Tongue (tissue), 2 donors: Measurements from ENCODE around the gene BMP4. TPM values are rescaled to one million over a fixed set of nuclear protein-coding genes. Genes with fewer than 3 reads are reported as not detected.
"Not testable (repeated sequence)": the region's sequence is repeated elsewhere in the genome, so short reads cannot be mapped to it uniquely, and the experiment has no call there.

Source experiments
- DNase-seq: peaks from one replicate; pipeline ENCODE4 v3.0.0-alpha.2; 2015
- total RNA-seq: library from RNA; depleted of rRNA; stranded (reverse); fragments of >200 nt; gene quantifications from one replicate; pipeline ENCODE4 v1.2.3, GENCODE V29; 2014

The BMP4 gene
- total RNA-seq: 15.3 TPM

GRCh38 chr14:53956427-53957201, at the start of gene BMP4:
BMP4 (minus strand) TSS chr14:53956825; CDS start chr14:53952222, 4,603 bp downstream.
- DNase-seq: peak; percentile 80

GRCh38 chr14:54003064-54003463, 46.4 kb upstream of the BMP4 start:
- no peak for DNase-seq

- no peak for DNase-seq
Measured at GRCh38 chr14:54002653-54003052, 46.0 kb upstream of the BMP4 start.

GRCh38 chr14:54001189-54001878, 44.7 kb upstream of the BMP4 start:
- no peak for DNase-seq

- DNase-seq: no peak
Measured at GRCh38 chr14:54000341-54000811, 43.8 kb upstream of the BMP4 start.

- DNase-seq: no peak
Measured at GRCh38 chr14:53999061-53999488, 42.5 kb upstream of the BMP4 start.

- DNase-seq: no peak
Measured at GRCh38 chr14:53996041-53996440, 39.4 kb upstream of the BMP4 start.

GRCh38 chr14:53993920-53994607, 37.4 kb upstream of the BMP4 start:
- peak; percentile 9 for DNase-seq

- no peak for DNase-seq
Measured at GRCh38 chr14:53990978-53991377, 34.4 kb upstream of the BMP4 start.

GRCh38 chr14:53986718-53987117, 30.1 kb upstream of the BMP4 start:
- DNase-seq: not testable (repeated sequence)

- DNase-seq: not testable (repeated sequence)
Measured at GRCh38 chr14:53984958-53985357, 28.3 kb upstream of the BMP4 start.

- no peak for DNase-seq
Measured at GRCh38 chr14:53983112-53983511, 26.5 kb upstream of the BMP4 start.

- DNase-seq: no peak
Measured at GRCh38 chr14:53982546-53982945, 25.9 kb upstream of the BMP4 start.

- no peak for DNase-seq
Measured at GRCh38 chr14:53979747-53980642, 23.4 kb upstream of the BMP4 start.

GRCh38 chr14:53979113-53979681, 22.6 kb upstream of the BMP4 start:
- peak; percentile 65 for DNase-seq

- no peak for DNase-seq
Measured at GRCh38 chr14:53978194-53978593, 21.6 kb upstream of the BMP4 start.

- DNase-seq: no peak
Measured at GRCh38 chr14:53975444-53975843, 18.8 kb upstream of the BMP4 start.

GRCh38 chr14:53971521-53971920, 14.9 kb upstream of the BMP4 start:
- no peak for DNase-seq

- no peak for DNase-seq
Measured at GRCh38 chr14:53969326-53969725, 12.7 kb upstream of the BMP4 start.

- DNase-seq: no peak
Measured at GRCh38 chr14:53968726-53969125, 12.1 kb upstream of the BMP4 start.

GRCh38 chr14:53967606-53968005, 11.0 kb upstream of the BMP4 start:
- DNase-seq: no peak

- DNase-seq: no peak
Measured at GRCh38 chr14:53964249-53964648, 7.6 kb upstream of the BMP4 start.
